Measurements from ENCODE around the gene ITPRID2. TPM values are rescaled to one million over a fixed set of nuclear protein-coding genes. Genes with fewer than 3 reads are reported as not detected.
A peak's percentile ranks its signal among the peaks of the same experiment; 100 is the strongest.

ITPRID2 gene
- total RNA-seq, 1 experiment from 2014 or later: 54.8 TPM

- peak overlapping the region; percentile 93 for H3K4me3 Mint-ChIP-seq (ENCODE audit: unreplicated experiment)
- H3K27ac Mint-ChIP-seq (ENCODE audit: unreplicated experiment): peak overlapping the region; percentile 91
- H3K36me3 Mint-ChIP-seq (ENCODE audit: insufficient read depth, unreplicated experiment): peaks cover 25% of the 10 kb centered on the region
- no peaks in the 10 kb centered on the region for H3K9me3 ChIP-seq
- intact Hi-C loops (cut with micrococcal nuclease; ENCODE audit: unreplicated experiment): loop anchor here (1.0 to 10.0 kb wide), 4 partner anchors 11 to 318 kb away; no protein-coding TSS in a partner anchor
- DNase-seq: no peak
- no TSS peak for BruUV-seq (replicated peaks)
- no peaks in the 10 kb centered on the region for H3K27me3 Mint-ChIP-seq (ENCODE audit: insufficient read depth, unreplicated experiment)
- no peaks in the 10 kb centered on the region for H3K36me3 ChIP-seq (ENCODE audit: control insufficient read depth, insufficient read depth, low read length)
- H3K4me1 ChIP-seq: peaks cover 34% of the 10 kb centered on the region
- no peaks in the 10 kb centered on the region for H3K27me3 ChIP-seq (replicated peaks; ENCODE audit: control insufficient read depth, insufficient read depth, low read length)
- H3K4me1 Mint-ChIP-seq (ENCODE audit: low read depth, unreplicated experiment): peaks cover 15% of the 10 kb centered on the region
- H3K9me3 Mint-ChIP-seq (ENCODE audit: unreplicated experiment): no peaks in the 10 kb centered on the region
- peak overlapping the region; percentile 83 for H3K4me3 ChIP-seq (ENCODE audit: low read depth, low read length)
- TF ChIP-seq CTCF (IDR thresholded peaks at IDR 0.05; ENCODE audit: insufficient read depth in 1 of 2, low read depth in 1 of 2, low read length in 1 of 2, severe bottlenecking in 1 of 2, unreplicated experiment in 1 of 2): no peak
- ChIA-PET CTCF (interaction anchor here (0.7 to 1.0 kb wide), 2 partner anchors 150 to 185 kb away, joined by 3 to 4 read pairs; no protein-coding TSS in a partner anchor), POLR2A (interaction anchor here (0.7 kb wide), 1 partner anchor 14 kb away, joined by 3 read pairs; no protein-coding TSS in a partner anchor)
These were observed 1.4 kb downstream of the ITPRID2 start for GRCh38 chr2:181892799-181893435.

DNA sequence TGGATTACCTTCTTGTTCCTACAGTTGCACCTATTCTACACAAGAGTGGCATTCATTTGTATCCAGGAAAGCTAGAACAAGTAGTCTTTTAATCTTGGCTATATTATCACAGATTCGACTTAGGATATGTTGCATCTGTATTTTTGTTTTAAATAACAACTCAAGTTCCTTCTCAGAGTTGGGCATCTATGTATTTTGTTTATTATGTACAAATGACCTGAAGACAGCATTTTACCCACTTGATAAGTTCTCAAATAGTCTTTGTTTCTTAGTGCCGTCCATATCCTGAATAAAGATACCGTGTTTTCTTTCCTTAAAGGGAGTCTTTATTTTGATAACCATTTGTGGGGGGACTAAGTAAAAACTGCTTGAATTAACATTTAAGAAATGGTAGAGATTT, 2.9 kb downstream of the ITPRID2 start:
- Mint-ChIP-seq H3K27me3 (ENCODE audit: insufficient read depth, unreplicated experiment) (no peaks in the 10 kb centered on the region), H3K27ac (ENCODE audit: unreplicated experiment) (no peak overlapping the region), H3K4me3 (ENCODE audit: unreplicated experiment) (peak overlapping the region; percentile 23), H3K4me1 (ENCODE audit: low read depth, unreplicated experiment) (peaks cover 15% of the 10 kb centered on the region), H3K36me3 (ENCODE audit: insufficient read depth, unreplicated experiment) (peaks cover 33% of the 10 kb centered on the region), H3K9me3 (ENCODE audit: unreplicated experiment) (no peaks in the 10 kb centered on the region)
- Histone ChIP-seq H3K4me3 (ENCODE audit: low read depth, low read length) (no peak overlapping the region), H3K27me3 (replicated peaks; ENCODE audit: control insufficient read depth, insufficient read depth, low read length) (no peaks in the 10 kb centered on the region), H3K9me3 (no peaks in the 10 kb centered on the region), H3K4me1 (peaks cover 34% of the 10 kb centered on the region), H3K36me3 (ENCODE audit: control insufficient read depth, insufficient read depth, low read length) (no peaks in the 10 kb centered on the region)
- intact Hi-C loops (cut with micrococcal nuclease; ENCODE audit: unreplicated experiment): loop anchor here (5.0 to 10.0 kb wide), 2 partner anchors 48 to 320 kb away; no protein-coding TSS in a partner anchor
- no TSS peak for BruUV-seq (replicated peaks)
- CTCF ChIA-PET: no interaction called here
- no peak for TF ChIP-seq CTCF (IDR thresholded peaks at IDR 0.05; ENCODE audit: insufficient read depth in 1 of 2, low read depth in 1 of 2, low read length in 1 of 2, severe bottlenecking in 1 of 2, unreplicated experiment in 1 of 2)
- POLR2A ChIA-PET: no interaction called here
- no peak for DNase-seq

DNA sequence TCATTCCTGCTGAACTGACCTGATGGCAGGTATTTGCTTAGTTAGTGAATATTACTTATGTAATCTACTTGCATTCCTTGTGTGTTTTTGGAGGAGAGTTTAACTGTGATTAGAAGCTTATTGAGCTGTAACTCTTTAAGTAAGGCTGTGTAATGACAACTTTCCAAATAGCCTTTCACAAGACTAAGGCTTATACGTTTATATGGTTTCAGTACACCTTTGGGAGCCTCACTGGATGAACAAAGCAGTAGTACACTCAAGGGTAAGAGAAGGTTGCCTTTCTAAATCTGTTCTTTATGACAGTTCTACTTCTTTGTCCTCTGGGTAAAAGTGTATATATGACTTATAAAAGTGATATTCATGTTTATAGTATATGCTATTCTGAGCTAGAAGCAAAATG, 4.3 kb downstream of the ITPRID2 start:
- TF ChIP-seq CTCF (IDR thresholded peaks at IDR 0.05; ENCODE audit: insufficient read depth in 1 of 2, low read depth in 1 of 2, low read length in 1 of 2, severe bottlenecking in 1 of 2, unreplicated experiment in 1 of 2): no peak
- Histone ChIP-seq H3K4me3 (ENCODE audit: low read depth, low read length) (0 out of 2 replicates have a peak overlapping the region, but pooled peaks have one; percentile 8), H3K36me3 (ENCODE audit: control insufficient read depth, insufficient read depth, low read length) (no peaks in the 10 kb centered on the region), H3K4me1 (peaks cover 31% of the 10 kb centered on the region), H3K9me3 (no peaks in the 10 kb centered on the region), H3K27me3 (replicated peaks; ENCODE audit: control insufficient read depth, insufficient read depth, low read length) (no peaks in the 10 kb centered on the region)
- Mint-ChIP-seq H3K4me3 (ENCODE audit: unreplicated experiment) (peak overlapping the region; percentile 22), H3K36me3 (ENCODE audit: insufficient read depth, unreplicated experiment) (peaks cover 47% of the 10 kb centered on the region), H3K9me3 (ENCODE audit: unreplicated experiment) (no peaks in the 10 kb centered on the region), H3K27ac (ENCODE audit: unreplicated experiment) (no peak overlapping the region), H3K27me3 (ENCODE audit: insufficient read depth, unreplicated experiment) (no peaks in the 10 kb centered on the region), H3K4me1 (ENCODE audit: low read depth, unreplicated experiment) (peaks cover 15% of the 10 kb centered on the region)
- ChIA-PET POLR2A (no interaction called here), CTCF (interaction anchor here (1.6 kb wide), 1 partner anchor 153 kb away, joined by 6 read pairs; no protein-coding TSS in a partner anchor)
- no peak for DNase-seq
- intact Hi-C loops (cut with micrococcal nuclease; ENCODE audit: unreplicated experiment): loop anchor here (10.0 kb wide), 1 partner anchor 321 kb away; no protein-coding TSS in a partner anchor
- no TSS peak for BruUV-seq (replicated peaks)

Measured in Caco-2 (cell line).